K562 (cell line): Measurements from ENCODE around the gene MYL5. TPM values are rescaled to one million over a fixed set of nuclear protein-coding genes. Genes with fewer than 3 reads are reported as not detected.

Experiments used
- ELF1 ChIP-seq: fragments of 200-800 bp; sonication (Bioruptor generic); IDR thresholded peaks from 2 replicates; pipeline ENCODE4 v1.6.1; 2016; ENCODE audit warnings: missing genetic modification characterization, missing compliant biosample characterization
- KDM5B ChIP-seq: fragments of 200-600 bp; sonication (generic); IDR thresholded peaks from 2 replicates; pipeline ENCODE4 v1.6.1; 2012; ENCODE audit warnings: low read depth, mild to moderate bottlenecking, moderate library complexity, low read length, control low read depth, inconsistent platforms; ENCODE audit not compliant: insufficient replicate concordance
- LARP7 ChIP-seq: fragments of 450-650 bp; IDR thresholded peaks from 2 replicates; pipeline ENCODE4 v1.6.1; 2016
- NFRKB ChIP-seq: fragments of 450-650 bp; IDR thresholded peaks from 2 replicates; pipeline ENCODE4 v1.6.1; 2016; ENCODE audit warnings: low read depth
- NONO ChIP-seq, 2 experiments: fragments of 200-400 bp in 1 of 2; fragments of 450-650 bp in 1 of 2; formaldehyde crosslinking in 1 of 2; IDR thresholded peaks; 2 replicates each; pipeline ENCODE4 v1.6.1; 2017; ENCODE audit warnings: low read depth in 2 of 2, mild to moderate bottlenecking in 2 of 2, moderate library complexity in 2 of 2, low read length in 1 of 2
- POLR2B ChIP-seq: fragments of 450-650 bp; IDR thresholded peaks from 2 replicates; pipeline ENCODE4 v1.6.1; 2018; ENCODE audit warnings: low read depth; ENCODE audit not compliant: partially characterized antibody
- POLR2G ChIP-seq: fragments of 200-400 bp; formaldehyde crosslinking; IDR thresholded peaks from 2 replicates; pipeline ENCODE4 v1.6.1; 2017; ENCODE audit warnings: low read depth, mild to moderate bottlenecking, antibody characterized with exemption, low read length, moderate library complexity
- PURB ChIP-seq: sonication (generic); formaldehyde crosslinking; IDR thresholded peaks from 2 replicates; pipeline ENCODE4 v1.9.0; 2021; ENCODE audit warnings: low read depth, mild to moderate bottlenecking, missing genetic modification reagents
- RAD21 ChIP-seq, 2 experiments: fragments of 250-450 bp in 1 of 2; fragments of 450-650 bp in 1 of 2; sonication (Bioruptor Pico) in 1 of 2; formaldehyde crosslinking in 1 of 2; IDR thresholded peaks in 1 of 2; conservative IDR thresholded peaks in 1 of 2; 2 replicates each; pipeline versions ENCODE4 v1.4.0 to v1.8.0; 2020 to 2022; ENCODE audit warnings: mild to moderate bottlenecking in 2 of 2, moderate library complexity in 1 of 2
- RBFOX2 ChIP-seq: fragments of 200-400 bp; formaldehyde crosslinking; IDR thresholded peaks from 2 replicates; pipeline ENCODE4 v1.6.1; 2017; ENCODE audit warnings: low read depth, mild to moderate bottlenecking, low read length, moderate library complexity
- RCOR1 ChIP-seq, 2 experiments: IDR thresholded peaks; 2 replicates each; pipeline ENCODE4 v1.6.1; 2012; ENCODE audit warnings: low read depth in 2 of 2, low read length in 2 of 2, borderline replicate concordance in 1 of 2, improper control_type of control experiment in 1 of 2
- SAP30 ChIP-seq: fragments of 200-600 bp; sonication (generic); IDR thresholded peaks from 2 replicates; pipeline ENCODE4 v1.6.1; 2012; ENCODE audit warnings: borderline replicate concordance, low read depth, mild to moderate bottlenecking, moderate library complexity, low read length, control low read depth, inconsistent platforms; ENCODE audit not compliant: insufficient read depth, poor library complexity, severe bottlenecking
- SIN3B ChIP-seq: fragments of 450-650 bp; IDR thresholded peaks from 2 replicates; pipeline ENCODE4 v1.6.1; 2017; ENCODE audit warnings: low read depth, mild to moderate bottlenecking, moderate library complexity
- SMARCE1 ChIP-seq: fragments of 450-650 bp; IDR thresholded peaks from 2 replicates; pipeline ENCODE4 v1.7.1; 2016; ENCODE audit warnings: mild to moderate bottlenecking
- U2AF1 ChIP-seq: fragments of 200-400 bp; formaldehyde crosslinking; optimal IDR thresholded peaks from 2 replicates; pipeline ENCODE3; 2017; ENCODE audit warnings: mild to moderate bottlenecking, low read depth, low read length, moderate library complexity
- ZNF384 ChIP-seq: IDR thresholded peaks from 2 replicates; pipeline ENCODE4 v1.6.1; 2012; ENCODE audit warnings: low read depth, low read length, improper control_type of control experiment
- polyA plus RNA-seq, 8 experiments: library from polyadenylated mRNA; depleted of rRNA in 4 of 8; stranded (reverse) in 5 of 8; unstranded in 3 of 8; fragments of >200 nt; fragmentation: Nextera tagmentation in 2 of 8; fragmentation: Illumina TruSeq in 1 of 8; extraction: Ambion mirVana in 2 of 8; extraction: Trizol in 1 of 8; gene quantifications; 2 replicates each; pipeline versions ENCODE4 v1.2.1 to v1.2.3, GENCODE V29; 2011 to 2014; ENCODE audit warnings: inconsistent platforms in 1 of 8, missing spikeins in 1 of 8
- total RNA-seq, 7 experiments: library from RNA; depleted of rRNA in 6 of 7; stranded (reverse); fragments of >200 nt in 6 of 7; fragmentation: Illumina TruSeq in 2 of 7; extraction: Trizol in 2 of 7; gene quantifications; 2 replicates each; pipeline versions ENCODE4 v1.2.1 to v1.2.3, GENCODE V29; 2011 to 2021; ENCODE audit warnings: low replicate concordance in 1 of 7
- TF ChIP-seq, protein P1 (sequence below): fragments of 450-650 bp; IDR thresholded peaks from 2 replicates; pipeline ENCODE4 v1.6.1; 2018; ENCODE audit warnings: mild to moderate bottlenecking, low read depth; ENCODE audit not compliant: partially characterized antibody
- TF ChIP-seq, protein P2 (sequence below): fragments of 450-650 bp; formaldehyde crosslinking; IDR thresholded peaks from 2 replicates; pipeline ENCODE4 v1.4.0; 2020; ENCODE audit warnings: mild to moderate bottlenecking, moderate library complexity
- TF ChIP-seq, protein P3 (sequence below), 2 experiments: fragments of 450-650 bp; IDR thresholded peaks; 2 replicates each; pipeline ENCODE4 v1.6.1; 2018; ENCODE audit warnings: mild to moderate bottlenecking in 2 of 2, low read depth in 1 of 2; ENCODE audit not compliant: partially characterized antibody in 2 of 2

The MYL5 gene
- total and polyA plus RNA-seq, 9 of the 15 experiments (the other 6 are each of a cell fraction or from before 2014, with no cell fraction given): 1.4 to 10.0 (median 4.1) TPM

- TF ChIP-seq, protein P1, sequence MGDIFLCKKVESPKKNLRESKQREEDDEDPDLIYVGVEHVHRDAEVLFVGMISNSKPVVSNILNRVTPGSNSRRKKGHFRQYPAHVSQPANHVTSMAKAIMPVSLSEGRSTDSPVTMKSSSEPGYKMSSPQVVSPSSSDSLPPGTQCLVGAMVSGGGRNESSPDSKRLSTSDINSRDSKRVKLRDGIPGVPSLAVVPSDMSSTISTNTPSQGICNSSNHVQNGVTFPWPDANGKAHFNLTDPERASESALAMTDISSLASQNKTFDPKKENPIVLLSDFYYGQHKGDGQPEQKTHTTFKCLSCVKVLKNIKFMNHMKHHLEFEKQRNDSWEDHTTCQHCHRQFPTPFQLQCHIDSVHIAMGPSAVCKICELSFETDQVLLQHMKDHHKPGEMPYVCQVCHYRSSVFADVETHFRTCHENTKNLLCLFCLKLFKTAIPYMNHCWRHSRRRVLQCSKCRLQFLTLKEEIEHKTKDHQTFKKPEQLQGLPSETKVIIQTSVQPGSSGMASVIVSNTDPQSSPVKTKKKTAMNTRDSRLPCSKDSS: no peak
- TF ChIP-seq KDM5B (peak; percentile 45), POLR2B (peak; percentile 53), RAD21 (CRISPR knock-in tag; conservative IDR thresholded peaks at IDR 0.05 in 1 of 2, IDR thresholded peaks at IDR 0.05 in 1 of 2) (0 out of 4 replicates have a peak, but pooled peaks of 1 of the 2 experiments have one; percentile 6), U2AF1 (no peak), SAP30 (no peak), LARP7 (peak; percentile 90), RBFOX2 (peak; percentile 79), ELF1 (tag) (no peak), SMARCE1 (0 out of 2 replicates have a peak, but pooled peaks have one; percentile 46), PURB (CRISPR knock-in tag) (no peak), ZNF384 (peak; percentile 54; the same call in 1 of the 2 replicates), RCOR1 (IDR thresholded peaks at IDR 0.05; ENCODE audit: borderline replicate concordance in 1 of 2, low read depth in 2 of 2, low read length in 2 of 2) (no peak), POLR2G (peak; percentile 75), SIN3B (peak; percentile 46; the same call in 1 of the 2 replicates), NFRKB (0 out of 2 replicates have a peak, but pooled peaks have one; percentile 48), NONO (IDR thresholded peaks at IDR 0.05; ENCODE audit: low read depth in 2 of 2, low read length in 1 of 2) (0 out of 4 replicates have a peak, but pooled peaks of 1 of the 2 experiments have one; percentile 61)
- TF ChIP-seq, protein P2, sequence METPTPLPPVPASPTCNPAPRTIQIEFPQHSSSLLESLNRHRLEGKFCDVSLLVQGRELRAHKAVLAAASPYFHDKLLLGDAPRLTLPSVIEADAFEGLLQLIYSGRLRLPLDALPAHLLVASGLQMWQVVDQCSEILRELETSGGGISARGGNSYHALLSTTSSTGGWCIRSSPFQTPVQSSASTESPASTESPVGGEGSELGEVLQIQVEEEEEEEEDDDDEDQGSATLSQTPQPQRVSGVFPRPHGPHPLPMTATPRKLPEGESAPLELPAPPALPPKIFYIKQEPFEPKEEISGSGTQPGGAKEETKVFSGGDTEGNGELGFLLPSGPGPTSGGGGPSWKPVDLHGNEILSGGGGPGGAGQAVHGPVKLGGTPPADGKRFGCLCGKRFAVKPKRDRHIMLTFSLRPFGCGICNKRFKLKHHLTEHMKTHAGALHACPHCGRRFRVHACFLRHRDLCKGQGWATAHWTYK (CRISPR knock-in tag): peak; percentile 75
- TF ChIP-seq, protein P3, sequence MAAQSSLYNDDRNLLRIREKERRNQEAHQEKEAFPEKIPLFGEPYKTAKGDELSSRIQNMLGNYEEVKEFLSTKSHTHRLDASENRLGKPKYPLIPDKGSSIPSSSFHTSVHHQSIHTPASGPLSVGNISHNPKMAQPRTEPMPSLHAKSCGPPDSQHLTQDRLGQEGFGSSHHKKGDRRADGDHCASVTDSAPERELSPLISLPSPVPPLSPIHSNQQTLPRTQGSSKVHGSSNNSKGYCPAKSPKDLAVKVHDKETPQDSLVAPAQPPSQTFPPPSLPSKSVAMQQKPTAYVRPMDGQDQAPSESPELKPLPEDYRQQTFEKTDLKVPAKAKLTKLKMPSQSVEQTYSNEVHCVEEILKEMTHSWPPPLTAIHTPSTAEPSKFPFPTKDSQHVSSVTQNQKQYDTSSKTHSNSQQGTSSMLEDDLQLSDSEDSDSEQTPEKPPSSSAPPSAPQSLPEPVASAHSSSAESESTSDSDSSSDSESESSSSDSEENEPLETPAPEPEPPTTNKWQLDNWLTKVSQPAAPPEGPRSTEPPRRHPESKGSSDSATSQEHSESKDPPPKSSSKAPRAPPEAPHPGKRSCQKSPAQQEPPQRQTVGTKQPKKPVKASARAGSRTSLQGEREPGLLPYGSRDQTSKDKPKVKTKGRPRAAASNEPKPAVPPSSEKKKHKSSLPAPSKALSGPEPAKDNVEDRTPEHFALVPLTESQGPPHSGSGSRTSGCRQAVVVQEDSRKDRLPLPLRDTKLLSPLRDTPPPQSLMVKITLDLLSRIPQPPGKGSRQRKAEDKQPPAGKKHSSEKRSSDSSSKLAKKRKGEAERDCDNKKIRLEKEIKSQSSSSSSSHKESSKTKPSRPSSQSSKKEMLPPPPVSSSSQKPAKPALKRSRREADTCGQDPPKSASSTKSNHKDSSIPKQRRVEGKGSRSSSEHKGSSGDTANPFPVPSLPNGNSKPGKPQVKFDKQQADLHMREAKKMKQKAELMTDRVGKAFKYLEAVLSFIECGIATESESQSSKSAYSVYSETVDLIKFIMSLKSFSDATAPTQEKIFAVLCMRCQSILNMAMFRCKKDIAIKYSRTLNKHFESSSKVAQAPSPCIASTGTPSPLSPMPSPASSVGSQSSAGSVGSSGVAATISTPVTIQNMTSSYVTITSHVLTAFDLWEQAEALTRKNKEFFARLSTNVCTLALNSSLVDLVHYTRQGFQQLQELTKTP (IDR thresholded peaks at IDR 0.05; ENCODE audit: low read depth in 1 of 2, partially characterized antibody in 2 of 2): peak in 1 of 2 experiments; percentile 71
Measured at GRCh38 chr4:705278-706082, 31.1 kb downstream of the MYL5 start, which contains the start of gene PCGF3 (continued).
